PC-3 (cell line): ENCODE measurements around the gene CHMP6.

Experiments
- CTCF ChIP-seq: fragments of 300-600 bp; sonication (generic); conservative IDR thresholded peaks from 2 replicates; pipeline ENCODE4 v1.5.1; 2017; ENCODE audit warnings: antibody characterized with exemption, low read depth, mild to moderate bottlenecking, low read length
- EZH2 ChIP-seq: fragments of 300-600 bp; sonication (generic); IDR thresholded peaks from one replicate; pipeline ENCODE4 v1.6.1; 2017; ENCODE audit warnings: antibody characterized with exemption, mild to moderate bottlenecking, low read length; ENCODE audit not compliant: unreplicated experiment

GRCh38 chr17:81013642-81014041, 22.0 kb downstream of the CHMP6 start:
- TF ChIP-seq CTCF (no peak), EZH2 (no peak)
